GM12891 (cell line): ENCODE measurements around the gene GPNMB.

ENCODE experiments used
- PAX5 ChIP-seq: IDR thresholded peaks from 2 replicates; pipeline ENCODE4 v1.6.1; 2011; ENCODE audit warnings: low read length, moderate library complexity, mild to moderate bottlenecking; ENCODE audit not compliant: insufficient read depth, severe bottlenecking
- POLR2A ChIP-seq: IDR thresholded peaks from 2 replicates; pipeline ENCODE4 v1.6.1; 2011; ENCODE audit warnings: low read depth, low read length, control low read depth
- POLR2AphosphoS5 ChIP-seq: IDR thresholded peaks from 2 replicates; pipeline ENCODE4 v1.6.1; 2011; ENCODE audit warnings: low read depth, low read length, control low read depth
- TAF1 ChIP-seq: IDR thresholded peaks from 2 replicates; pipeline ENCODE4 v1.6.1; 2011; ENCODE audit warnings: low read depth, low read length, control low read depth

- TF ChIP-seq POLR2AphosphoS5 (no peak), TAF1 (no peak), POLR2A (no peak), PAX5 (no peak)
Measured at GRCh38 chr7:23204241-23204640, 42.3 kb upstream of the GPNMB start.
